ENCODE data around the gene SEMA4D.

SEMA4D gene

GRCh38 chr9:89532944-89533343, 35.0 kb upstream of the SEMA4D start:
- no peak overlapping the region for H3K4me3 ChIP-seq (ENCODE audit: low read depth, low read length)
- no peak overlapping the region for H3K27ac ChIP-seq
- H3K36me3 ChIP-seq (replicated peaks): no peaks in the 10 kb centered on the region
- in situ Hi-C loops (cut with HindIII; ENCODE audit: low pct_ligation_motif_present, low sequenced_read_pairs): no loop called here
- TF ChIP-seq CTCF (IDR thresholded peaks at IDR 0.05; ENCODE audit: low read depth, low read length, missing control alignments): no peak
- no peak for DNase-seq
- H3K27me3 ChIP-seq (replicated peaks): no peaks in the 10 kb centered on the region

GRCh38 chr9:89532478-89532877, 34.6 kb upstream of the SEMA4D start:
- Histone ChIP-seq H3K36me3 (replicated peaks) (no peaks in the 10 kb centered on the region), H3K4me3 (ENCODE audit: low read depth, low read length) (no peak overlapping the region), H3K27ac (no peak overlapping the region), H3K27me3 (replicated peaks) (no peaks in the 10 kb centered on the region)
- no peak for TF ChIP-seq CTCF (IDR thresholded peaks at IDR 0.05; ENCODE audit: low read depth, low read length, missing control alignments)
- in situ Hi-C loops (cut with HindIII; ENCODE audit: low pct_ligation_motif_present, low sequenced_read_pairs): no loop called here
- DNase-seq: no peak

- in situ Hi-C loops (cut with HindIII; ENCODE audit: low pct_ligation_motif_present, low sequenced_read_pairs): no loop called here
- no peaks in the 10 kb centered on the region for H3K36me3 ChIP-seq (replicated peaks)
- TF ChIP-seq CTCF (IDR thresholded peaks at IDR 0.05; ENCODE audit: low read depth, low read length, missing control alignments): no peak
- no peak for DNase-seq
- no peak overlapping the region for H3K27ac ChIP-seq
- H3K27me3 ChIP-seq (replicated peaks): no peaks in the 10 kb centered on the region
- no peak overlapping the region for H3K4me3 ChIP-seq (ENCODE audit: low read depth, low read length)
Measured at GRCh38 chr9:89531766-89532165, 33.9 kb upstream of the SEMA4D start.

GRCh38 chr9:89530726-89531125, 32.8 kb upstream of the SEMA4D start:
- no peaks in the 10 kb centered on the region for H3K36me3 ChIP-seq (replicated peaks)
- H3K4me3 ChIP-seq (ENCODE audit: low read depth, low read length): no peak overlapping the region
- in situ Hi-C loops (cut with HindIII; ENCODE audit: low pct_ligation_motif_present, low sequenced_read_pairs): no loop called here
- no peak for DNase-seq
- no peaks in the 10 kb centered on the region for H3K27me3 ChIP-seq (replicated peaks)
- TF ChIP-seq CTCF (IDR thresholded peaks at IDR 0.05; ENCODE audit: low read depth, low read length, missing control alignments): no peak
- H3K27ac ChIP-seq: no peak overlapping the region

- Histone ChIP-seq H3K27me3 (replicated peaks) (no peaks in the 10 kb centered on the region), H3K4me3 (ENCODE audit: low read depth, low read length) (no peak overlapping the region), H3K36me3 (replicated peaks) (no peaks in the 10 kb centered on the region), H3K27ac (no peak overlapping the region)
- no peak for TF ChIP-seq CTCF (IDR thresholded peaks at IDR 0.05; ENCODE audit: low read depth, low read length, missing control alignments)
- in situ Hi-C loops (cut with HindIII; ENCODE audit: low pct_ligation_motif_present, low sequenced_read_pairs): no loop called here
- DNase-seq: no peak
Measured at GRCh38 chr9:89529243-89530035, 31.5 kb upstream of the SEMA4D start.

- Histone ChIP-seq H3K4me3 (ENCODE audit: low read depth, low read length) (no peak overlapping the region), H3K27me3 (replicated peaks) (no peaks in the 10 kb centered on the region), H3K27ac (no peak overlapping the region), H3K36me3 (replicated peaks) (no peaks in the 10 kb centered on the region)
- no peak for DNase-seq
- in situ Hi-C loops (cut with HindIII; ENCODE audit: low pct_ligation_motif_present, low sequenced_read_pairs): no loop called here
- no peak for TF ChIP-seq CTCF (IDR thresholded peaks at IDR 0.05; ENCODE audit: low read depth, low read length, missing control alignments)
Measured at GRCh38 chr9:89528540-89528939, 30.6 kb upstream of the SEMA4D start.

Measured in brain microvascular endothelial cell (primary cell).